GM10266 (cell line): Measurements from ENCODE around the gene NFATC2.

Source experiments
- DNase-seq: peaks from one replicate; pipeline ENCODE4 v3.0.0; 2012; ENCODE audit errors: extremely low spot score
- TF ChIP-seq, protein P1 (sequence below): IDR thresholded peaks from 2 replicates; pipeline ENCODE4 v1.5.1; 2012; ENCODE audit warnings: mild to moderate bottlenecking, low read depth; ENCODE audit not compliant: control insufficient read depth, insufficient read depth; ENCODE audit errors: missing control alignments

NFATC2 gene

DNA sequence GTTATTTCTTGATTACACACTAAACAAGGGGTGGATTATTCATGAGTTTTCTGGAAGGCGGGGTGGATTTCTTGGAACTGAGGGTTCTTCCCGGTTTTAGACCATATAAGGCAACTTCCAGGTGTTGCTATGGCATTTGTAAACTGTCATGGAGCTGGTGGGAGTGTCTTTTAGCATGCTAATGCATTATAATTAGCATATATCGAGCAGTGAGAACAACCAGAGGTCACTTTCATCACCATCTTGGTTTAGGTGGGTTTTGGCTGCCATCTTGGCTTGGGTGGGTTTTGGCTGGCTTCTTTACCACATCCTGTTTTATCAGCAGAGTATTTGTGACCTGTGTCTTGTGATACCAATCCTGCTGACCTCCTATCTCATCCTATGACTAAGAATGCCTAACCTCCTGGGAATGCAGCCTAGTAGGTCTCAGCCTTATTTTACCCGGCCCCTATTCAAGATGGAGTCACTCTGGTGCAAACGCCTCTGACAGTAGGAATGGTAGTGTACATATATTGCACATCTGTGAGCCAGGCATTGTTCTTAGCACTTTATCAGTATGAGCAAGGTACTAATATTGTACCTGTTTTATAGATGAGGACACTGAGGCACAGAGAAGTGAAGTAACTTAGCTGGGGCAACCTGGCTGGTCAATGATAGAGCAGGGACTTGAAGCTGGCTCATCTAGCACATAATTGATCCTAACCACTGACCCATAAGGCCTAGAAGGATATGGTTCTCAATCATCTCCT, 203.7 kb downstream of the NFATC2 start:
- TF ChIP-seq, protein P1, sequence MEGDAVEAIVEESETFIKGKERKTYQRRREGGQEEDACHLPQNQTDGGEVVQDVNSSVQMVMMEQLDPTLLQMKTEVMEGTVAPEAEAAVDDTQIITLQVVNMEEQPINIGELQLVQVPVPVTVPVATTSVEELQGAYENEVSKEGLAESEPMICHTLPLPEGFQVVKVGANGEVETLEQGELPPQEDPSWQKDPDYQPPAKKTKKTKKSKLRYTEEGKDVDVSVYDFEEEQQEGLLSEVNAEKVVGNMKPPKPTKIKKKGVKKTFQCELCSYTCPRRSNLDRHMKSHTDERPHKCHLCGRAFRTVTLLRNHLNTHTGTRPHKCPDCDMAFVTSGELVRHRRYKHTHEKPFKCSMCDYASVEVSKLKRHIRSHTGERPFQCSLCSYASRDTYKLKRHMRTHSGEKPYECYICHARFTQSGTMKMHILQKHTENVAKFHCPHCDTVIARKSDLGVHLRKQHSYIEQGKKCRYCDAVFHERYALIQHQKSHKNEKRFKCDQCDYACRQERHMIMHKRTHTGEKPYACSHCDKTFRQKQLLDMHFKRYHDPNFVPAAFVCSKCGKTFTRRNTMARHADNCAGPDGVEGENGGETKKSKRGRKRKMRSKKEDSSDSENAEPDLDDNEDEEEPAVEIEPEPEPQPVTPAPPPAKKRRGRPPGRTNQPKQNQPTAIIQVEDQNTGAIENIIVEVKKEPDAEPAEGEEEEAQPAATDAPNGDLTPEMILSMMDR, result no peak
- no peak for DNase-seq

GRCh38 chr20:51337126-51337805, 205.3 kb downstream of the NFATC2 start:
- TF ChIP-seq, protein P1, result no peak
- no peak for DNase-seq
